PFSK-1 (cell line): ENCODE measurements around the gene PAQR7. TPM values are rescaled to one million over a fixed set of nuclear protein-coding genes. Genes with fewer than 3 reads are reported as not detected.

Source experiments
- FOXP2 ChIP-seq: optimal IDR thresholded peaks from 2 replicates; pipeline ENCODE3; 2011; ENCODE audit warnings: borderline replicate concordance, control low read depth, inconsistent platforms; ENCODE audit not compliant: insufficient read depth; ENCODE audit errors: extremely low read length, extremely low read depth
- POLR2AphosphoS5 ChIP-seq: IDR thresholded peaks from 2 replicates; pipeline ENCODE4 v1.6.1; 2012; ENCODE audit warnings: low read depth, mild to moderate bottlenecking, control low read depth, low read length, moderate library complexity
- SIN3A ChIP-seq: IDR thresholded peaks from 2 replicates; pipeline ENCODE4 v1.6.1; 2012; ENCODE audit warnings: mild to moderate bottlenecking, low read length, moderate library complexity, borderline replicate concordance; ENCODE audit not compliant: insufficient read depth
- TAF1 ChIP-seq: IDR thresholded peaks from 2 replicates; pipeline ENCODE4 v1.6.1; 2012; ENCODE audit warnings: low read length, control low read depth, borderline replicate concordance; ENCODE audit not compliant: insufficient read depth
- polyA plus RNA-seq: library from polyadenylated mRNA; unstranded; fragments of >200 nt; gene quantifications from one replicate; pipeline ENCODE4 v1.2.1, GENCODE V29; 2012; ENCODE audit warnings: low read depth, missing spikeins; ENCODE audit not compliant: insufficient read length
- TF ChIP-seq, protein P1 (sequence below), 2 experiments: IDR thresholded peaks; 2 replicates each; pipeline versions ENCODE4 v1.6.1 to v1.8.0; 2011 to 2012; ENCODE audit warnings: low read depth in 2 of 2, low read length in 2 of 2, control low read depth in 1 of 2, inconsistent platforms in 1 of 2, mild to moderate bottlenecking in 1 of 2, moderate library complexity in 1 of 2; ENCODE audit not compliant: insufficient read depth in 1 of 2

PAQR7 gene
- polyA plus RNA-seq = not detected

DNA sequence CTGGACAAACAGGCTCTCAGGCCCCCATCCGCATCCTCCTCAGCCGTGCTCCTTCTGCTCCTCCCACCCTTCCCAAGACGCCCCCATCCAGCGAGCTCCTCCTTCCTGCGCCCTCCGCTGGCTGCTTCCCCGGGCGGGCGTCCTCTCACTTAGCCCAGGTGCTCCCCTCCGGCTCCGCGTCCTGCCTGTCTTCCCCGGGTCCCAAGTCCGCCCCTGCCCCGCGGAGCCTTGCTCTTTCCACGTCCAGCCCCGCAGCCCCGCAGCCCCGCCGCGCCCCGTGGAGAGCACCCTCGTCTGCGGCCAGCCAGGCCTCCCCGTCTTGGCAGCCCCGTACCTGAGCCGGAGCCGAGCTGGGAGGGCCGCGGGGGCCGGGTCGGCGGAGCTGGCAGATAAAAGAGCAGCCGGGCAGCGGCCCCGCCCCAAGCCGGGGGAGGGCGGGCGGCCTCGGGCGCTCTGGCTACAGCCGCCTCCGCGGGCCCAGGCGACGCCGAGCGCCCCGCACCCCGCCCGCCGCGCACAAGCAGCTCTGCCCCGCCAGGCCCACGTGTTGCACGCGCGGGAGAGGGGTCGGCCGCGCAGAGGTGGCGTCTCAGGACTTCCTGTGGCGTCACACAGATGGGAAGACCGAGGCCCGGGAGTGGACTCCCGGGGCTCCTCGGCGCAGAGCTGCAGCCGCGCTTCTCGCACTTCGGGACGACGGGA is at the start of gene PAQR7:
Gene PAQR7 (minus strand): TSS at position 555 of the 702 bp plus-strand sequence. CDS start 11,869 bp downstream, outside the sequence.
- TF ChIP-seq, protein P1, sequence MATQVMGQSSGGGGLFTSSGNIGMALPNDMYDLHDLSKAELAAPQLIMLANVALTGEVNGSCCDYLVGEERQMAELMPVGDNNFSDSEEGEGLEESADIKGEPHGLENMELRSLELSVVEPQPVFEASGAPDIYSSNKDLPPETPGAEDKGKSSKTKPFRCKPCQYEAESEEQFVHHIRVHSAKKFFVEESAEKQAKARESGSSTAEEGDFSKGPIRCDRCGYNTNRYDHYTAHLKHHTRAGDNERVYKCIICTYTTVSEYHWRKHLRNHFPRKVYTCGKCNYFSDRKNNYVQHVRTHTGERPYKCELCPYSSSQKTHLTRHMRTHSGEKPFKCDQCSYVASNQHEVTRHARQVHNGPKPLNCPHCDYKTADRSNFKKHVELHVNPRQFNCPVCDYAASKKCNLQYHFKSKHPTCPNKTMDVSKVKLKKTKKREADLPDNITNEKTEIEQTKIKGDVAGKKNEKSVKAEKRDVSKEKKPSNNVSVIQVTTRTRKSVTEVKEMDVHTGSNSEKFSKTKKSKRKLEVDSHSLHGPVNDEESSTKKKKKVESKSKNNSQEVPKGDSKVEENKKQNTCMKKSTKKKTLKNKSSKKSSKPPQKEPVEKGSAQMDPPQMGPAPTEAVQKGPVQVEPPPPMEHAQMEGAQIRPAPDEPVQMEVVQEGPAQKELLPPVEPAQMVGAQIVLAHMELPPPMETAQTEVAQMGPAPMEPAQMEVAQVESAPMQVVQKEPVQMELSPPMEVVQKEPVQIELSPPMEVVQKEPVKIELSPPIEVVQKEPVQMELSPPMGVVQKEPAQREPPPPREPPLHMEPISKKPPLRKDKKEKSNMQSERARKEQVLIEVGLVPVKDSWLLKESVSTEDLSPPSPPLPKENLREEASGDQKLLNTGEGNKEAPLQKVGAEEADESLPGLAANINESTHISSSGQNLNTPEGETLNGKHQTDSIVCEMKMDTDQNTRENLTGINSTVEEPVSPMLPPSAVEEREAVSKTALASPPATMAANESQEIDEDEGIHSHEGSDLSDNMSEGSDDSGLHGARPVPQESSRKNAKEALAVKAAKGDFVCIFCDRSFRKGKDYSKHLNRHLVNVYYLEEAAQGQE (IDR thresholded peaks at IDR 0.05; ENCODE audit: insufficient read depth in 1 of 2, low read depth in 2 of 2, low read length in 2 of 2) = no peak
- TF ChIP-seq SIN3A (no peak), POLR2AphosphoS5 (no peak), TAF1 (no peak), FOXP2 (no peak)

DNA sequence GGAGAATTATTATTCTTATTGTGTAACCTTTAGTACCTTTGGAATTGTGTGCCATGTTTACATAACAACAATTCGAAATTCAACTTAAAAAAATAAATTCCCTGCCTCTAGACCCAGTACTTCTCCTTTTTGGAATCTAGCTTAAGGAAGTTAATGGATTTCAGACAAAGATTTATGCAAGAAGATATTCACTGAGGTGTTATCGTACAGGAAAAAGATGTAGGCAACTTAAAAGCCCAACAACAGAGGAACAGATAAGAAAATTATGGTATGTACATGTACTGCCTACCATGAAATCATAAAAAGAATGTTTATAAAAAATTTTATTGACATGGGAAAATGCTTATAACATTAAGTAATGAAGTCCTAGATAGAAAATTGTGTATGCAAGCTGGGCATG is 48.9 kb upstream of the PAQR7 start:
- TF ChIP-seq TAF1 (no peak), FOXP2 (no peak), POLR2AphosphoS5 (no peak), SIN3A (no peak)
- TF ChIP-seq, protein P1 (IDR thresholded peaks at IDR 0.05; ENCODE audit: insufficient read depth in 1 of 2, low read depth in 2 of 2, low read length in 2 of 2) = no peak

DNA sequence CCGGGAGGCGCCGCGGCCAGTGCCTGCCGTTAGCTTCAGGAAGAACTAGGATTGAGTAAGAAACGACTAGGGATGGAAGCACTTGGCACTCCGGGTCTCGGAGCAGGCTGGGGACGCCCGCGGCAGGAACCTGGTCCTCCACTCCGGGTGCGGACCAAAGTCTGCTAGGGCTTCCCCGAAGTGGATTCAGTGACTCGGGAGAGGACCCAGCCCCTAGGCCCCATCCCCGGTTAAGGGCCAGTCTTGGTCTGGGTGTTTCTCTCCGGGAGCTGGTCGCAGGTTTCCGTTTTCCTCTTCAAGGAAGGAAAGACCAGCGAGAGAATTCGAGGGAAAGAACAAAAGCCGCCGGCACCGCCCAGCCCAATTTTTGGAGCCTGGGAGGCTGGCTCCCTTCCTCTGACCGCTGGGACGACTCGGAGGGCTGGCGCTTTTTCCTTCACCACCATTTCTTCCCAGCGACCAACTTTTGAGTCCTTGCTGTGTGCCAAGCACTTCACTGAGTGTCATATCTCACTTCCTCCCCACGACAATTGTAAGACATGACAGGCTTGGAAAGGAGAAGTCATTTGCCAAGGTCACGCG is 47.6 kb upstream of the PAQR7 start:
- TF ChIP-seq SIN3A (no peak), POLR2AphosphoS5 (no peak), FOXP2 (no peak), TAF1 (no peak)
- TF ChIP-seq, protein P1 (IDR thresholded peaks at IDR 0.05; ENCODE audit: insufficient read depth in 1 of 2, low read depth in 2 of 2, low read length in 2 of 2) = no peak

DNA sequence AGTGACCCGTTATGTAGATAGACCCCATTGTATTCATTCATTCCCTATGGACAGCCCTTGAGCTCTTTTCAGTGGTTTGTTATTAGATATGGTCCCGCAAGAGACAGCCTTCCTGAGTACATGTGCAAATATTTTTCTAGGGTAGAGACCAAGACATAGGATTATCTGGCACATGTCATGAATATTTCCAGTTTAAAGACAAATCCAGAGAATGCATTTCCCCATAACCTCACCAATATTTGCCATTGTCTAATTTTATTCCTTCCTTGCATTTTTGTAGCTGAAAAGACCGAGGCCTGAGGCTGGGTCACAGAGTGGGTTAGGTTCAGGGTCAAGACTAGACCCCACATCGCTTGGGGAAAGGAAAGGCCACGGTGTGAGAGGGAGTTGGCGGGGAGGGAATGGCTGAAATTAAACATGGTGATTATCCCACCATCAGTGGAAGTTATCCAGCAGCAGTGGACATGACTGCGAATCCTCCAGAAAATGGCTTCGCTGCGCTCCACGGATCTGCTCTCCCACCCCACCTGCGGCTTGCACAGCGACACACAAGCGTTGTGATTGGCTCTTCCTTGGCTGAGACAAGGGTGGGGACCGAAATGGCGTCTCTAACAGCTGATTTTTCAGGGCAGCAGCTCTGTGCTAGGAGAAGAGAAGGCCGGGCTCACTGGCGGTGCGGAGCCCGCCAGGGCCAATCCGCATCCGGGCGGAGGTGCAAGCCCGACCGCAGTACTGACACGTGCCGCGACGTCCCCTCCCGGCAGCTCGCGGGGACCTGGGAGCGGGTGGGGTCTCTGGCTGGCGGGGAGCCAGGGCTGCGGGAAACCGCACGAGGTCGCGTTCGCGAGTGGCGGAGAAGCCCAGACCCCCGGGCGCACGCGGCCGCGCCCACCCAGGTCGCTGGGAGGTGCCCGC is 46.8 kb upstream of the PAQR7 start:
- no peak for TF ChIP-seq TAF1
- TF ChIP-seq, protein P1 (IDR thresholded peaks at IDR 0.05; ENCODE audit: insufficient read depth in 1 of 2, low read depth in 2 of 2, low read length in 2 of 2) = no peak
